H1 (cell line): Measurements from ENCODE around the gene POLG. TPM values are rescaled to one million over a fixed set of nuclear protein-coding genes. Genes with fewer than 3 reads are reported as not detected.
A peak's percentile ranks its signal among the peaks of the same experiment; 100 is the strongest.

ENCODE experiments used
- EZH2 ChIP-seq: fragments of 200-600 bp; sonication (generic); IDR thresholded peaks from 2 replicates; pipeline ENCODE4 v1.7.1; 2012; ENCODE audit warnings: low read depth, mild to moderate bottlenecking, moderate library complexity, low read length, inconsistent platforms; ENCODE audit not compliant: severe bottlenecking
- SP4 ChIP-seq: IDR thresholded peaks from 2 replicates; pipeline ENCODE4 v1.6.1; 2012; ENCODE audit warnings: low read length, inconsistent platforms
- TEAD4 ChIP-seq: IDR thresholded peaks from 2 replicates; pipeline ENCODE4 v1.6.1; 2012; ENCODE audit warnings: low read depth, low read length, inconsistent platforms, mixed read lengths
- polyA plus RNA-seq, 7 experiments: library from polyadenylated mRNA; depleted of rRNA in 3 of 7; stranded (reverse) in 5 of 7; unstranded in 2 of 7; fragments of >200 nt in 5 of 7; fragments of 200-250 nt in 2 of 7; gene quantifications; 1 replicate in 5 of 7; 2 replicates in 1 of 7; 4 replicates in 1 of 7; pipeline versions ENCODE4 v1.2.1 to v1.2.3, GENCODE V29; 2011 to 2013; ENCODE audit warnings: missing spikeins in 2 of 7, mixed read lengths in 2 of 7
- total RNA-seq: library from RNA; stranded (reverse); fragmentation: NEBNext Ultra II Directional; extraction: Animal tissue kit (Norgen Biotek cat#: 25700); gene quantifications from 2 replicates; pipeline ENCODE4 v1.2.1, GENCODE V29; 2021

POLG gene
- total and polyA plus RNA-seq, 2 of the 8 experiments (the other 6 are each of a cell fraction or from before 2014, with no cell fraction given): 14.8 to 52.3 TPM

- TF ChIP-seq TEAD4: 0 out of 2 replicates have a peak, but pooled peaks have one; percentile 35
- no peak for TF ChIP-seq SP4
- peak; percentile 61 for TF ChIP-seq EZH2
These were observed 39.7 kb upstream of the POLG start (continued) for GRCh38 chr15:89374086-89374981.
